DND-41 (cell line): Measurements from ENCODE around the gene SRGAP3.

ENCODE experiments used
- CTCF ChIP-seq: IDR thresholded peaks from 2 replicates; pipeline ENCODE4 v1.5.1; 2012; ENCODE audit warnings: borderline replicate concordance, low read length, moderate library complexity, mild to moderate bottlenecking; ENCODE audit not compliant: poor library complexity, severe bottlenecking; ENCODE audit errors: extremely low read depth
- EZH2 ChIP-seq: IDR thresholded peaks from 3 replicates; pipeline ENCODE4 v1.6.1; 2012; ENCODE audit warnings: borderline replicate concordance, low read depth, mild to moderate bottlenecking, moderate library complexity, low read length, inconsistent platforms; ENCODE audit not compliant: severe bottlenecking

- TF ChIP-seq CTCF: no peak
- TF ChIP-seq EZH2: no peak
Observed at GRCh38 chr3:9026320-9027045, 223.0 kb downstream of the SRGAP3 start.
